CD4-positive, alpha-beta T cell (primary cell): ENCODE measurements around the gene ABCG8. TPM values are rescaled to one million over a fixed set of nuclear protein-coding genes. Genes with fewer than 3 reads are reported as not detected.

Experiments
- ATAC-seq: fragments of 200-7000 bp; cut with Tn5 transposase; one replicate; pipeline ENCODE4 v1.10.0; 2022; ENCODE audit warnings: mild to moderate bottlenecking; ENCODE audit not compliant: poor library complexity
- CTCF ChIA-PET: fragments of 350-600 bp; sonication (Branson Sonifier 250); formaldehyde crosslinking; loops from one replicate; lab custom pipeline; 2021; ENCODE audit warnings: antibody characterized with exemption, inconsistent platforms; lab: Charles Lee
- POLR2A ChIA-PET: fragments of 350-600 bp; sonication (Branson Sonifier 250); formaldehyde crosslinking; loops from one replicate; lab custom pipeline; 2021; ENCODE audit warnings: antibody characterized with exemption, inconsistent platforms; lab: Charles Lee
- DNase-seq, 14 experiments: peaks; one replicate each; pipeline ENCODE4 v3.0.0-alpha.2; 2013 to 2020; ENCODE audit warnings: mixed read lengths in 2 of 14
- H3K27ac ChIP-seq, 2 donors: one replicate each; pipeline versions ENCODE4 v1.5.1 to v1.7.0; 2013; ENCODE audit warnings: low read length in 2 of 2, low read depth in 1 of 2, mild to moderate bottlenecking in 1 of 2
- H3K27me3 ChIP-seq, 2 experiments: 1 replicate in 1 of 2; 2 replicates in 1 of 2; pipeline versions ENCODE4 v1.6.1 to v1.7.0; 2013; ENCODE audit warnings: low read length in 2 of 2, control low read depth in 1 of 2, mild to moderate bottlenecking in 1 of 2, moderate library complexity in 1 of 2; ENCODE audit not compliant: insufficient read depth in 2 of 2, control insufficient read depth in 1 of 2
- H3K36me3 ChIP-seq: one replicate; pipeline ENCODE4 v1.6.1; 2013; ENCODE audit warnings: low read length, control low read depth; ENCODE audit not compliant: insufficient read depth
- H3K4me1 ChIP-seq: one replicate; pipeline ENCODE4 v1.6.1; 2013; ENCODE audit warnings: low read length, control low read depth; ENCODE audit not compliant: insufficient read depth
- H3K4me3 ChIP-seq: one replicate; pipeline ENCODE4 v1.5.1; 2013; ENCODE audit warnings: mild to moderate bottlenecking, low read length, moderate library complexity
- H3K9me3 ChIP-seq, 2 experiments: 1 replicate in 1 of 2; 2 replicates in 1 of 2; pipeline versions ENCODE4 v1.6.1 to v1.7.0; 2013; ENCODE audit warnings: low read length in 2 of 2, mild to moderate bottlenecking in 2 of 2, control low read depth in 1 of 2, moderate library complexity in 1 of 2; ENCODE audit not compliant: control insufficient read depth in 1 of 2, insufficient read depth in 1 of 2
- H3K27ac Mint-ChIP-seq: one replicate; pipeline ENCODE4 v1.8.0; 2020; ENCODE audit warnings: mixed read lengths
- H3K27me3 Mint-ChIP-seq: one replicate; pipeline ENCODE4 v1.8.0; 2021; ENCODE audit warnings: mixed read lengths
- H3K36me3 Mint-ChIP-seq: one replicate; pipeline ENCODE4 v1.8.0; 2021; ENCODE audit warnings: low read depth, mixed read lengths
- H3K4me1 Mint-ChIP-seq: one replicate; pipeline ENCODE4 v1.8.0; 2021; ENCODE audit warnings: low read depth, mixed read lengths
- H3K4me3 Mint-ChIP-seq: one replicate; pipeline ENCODE4 v1.8.0; 2020; ENCODE audit warnings: mild to moderate bottlenecking, mixed read lengths
- H3K9me3 Mint-ChIP-seq: one replicate; pipeline ENCODE4 v1.8.0; 2020; ENCODE audit warnings: mixed read lengths
- CTCF ChIP-seq: fragments of 200-600 bp; IDR thresholded peaks from one replicate; pipeline ENCODE4 v1.8.0; 2022; ENCODE audit warnings: antibody characterized with exemption, mild to moderate bottlenecking
- intact Hi-C, 2 experiments: fragments of 100-400 bp; cut with DNase I in 1 of 2; cut with micrococcal nuclease in 1 of 2; formaldehyde crosslinking; loops; one replicate each; pipeline versions ENCODE4 v1.15.1 to v1.9.0; 2023 to 2025; cut with DNase I, micrococcal nuclease
- total RNA-seq, 174 experiments: library from RNA in 2 of 174; stranded (reverse) in 2 of 174; gene quantifications; one replicate each; pipeline ENCODE4 v1.2.3 and lab custom pipeline; 2021 to 2026

The ABCG8 gene
- total RNA-seq, 2 experiments from 2014 or later = not detected

GRCh38 chr2:43824951-43825493, 13.7 kb upstream of the ABCG8 start:
- intact Hi-C loops = no loop called here

GRCh38 chr2:43825841-43826240, 12.9 kb upstream of the ABCG8 start:
- intact Hi-C loops = no loop called here
- no peaks in the 10 kb centered on the region for H3K9me3 ChIP-seq
- no peaks in the 10 kb centered on the region for H3K4me1 Mint-ChIP-seq
- ATAC-seq (no peak), DNase-seq (no peak)
- CTCF ChIA-PET = no interaction called here
- POLR2A ChIA-PET = no interaction called here
- H3K27ac ChIP-seq = no peak overlapping the region
- no peak overlapping the region for H3K4me3 Mint-ChIP-seq
- peaks cover 8 to 30% of the 10 kb centered on the region in 2 experiments for H3K27me3 ChIP-seq
- no peaks in the 10 kb centered on the region for H3K4me1 ChIP-seq
- H3K36me3 Mint-ChIP-seq = no peaks in the 10 kb centered on the region
- H3K4me3 ChIP-seq = no peak overlapping the region
- TF ChIP-seq CTCF = no peak
- peaks cover 55% of the 10 kb centered on the region for H3K27me3 Mint-ChIP-seq
- no peaks in the 10 kb centered on the region for H3K36me3 ChIP-seq
- H3K27ac Mint-ChIP-seq = no peak overlapping the region
- no peaks in the 10 kb centered on the region for H3K9me3 Mint-ChIP-seq

More at GRCh38 chr2:43824951-43825493, 13.7 kb upstream of the ABCG8 start:
- Mint-ChIP-seq H3K27me3 (peaks cover 49% of the 10 kb centered on the region), H3K4me3 (no peak overlapping the region), H3K9me3 (no peaks in the 10 kb centered on the region), H3K36me3 (no peaks in the 10 kb centered on the region), H3K4me1 (no peaks in the 10 kb centered on the region), H3K27ac (no peak overlapping the region)
- Histone ChIP-seq H3K4me3 (no peak overlapping the region), H3K4me1 (no peaks in the 10 kb centered on the region), H3K27ac (no peak overlapping the region), H3K36me3 (no peaks in the 10 kb centered on the region), H3K27me3 (peaks cover 5 to 23% of the 10 kb centered on the region in 2 experiments), H3K9me3 (no peaks in the 10 kb centered on the region)
- no peak for DNase-seq
- ATAC-seq = no peak
- ChIA-PET CTCF (no interaction called here), POLR2A (no interaction called here)
- no peak for TF ChIP-seq CTCF

- intact Hi-C loops = no loop called here
- Histone ChIP-seq H3K36me3 (no peaks in the 10 kb centered on the region), H3K4me1 (peaks cover 2% of the 10 kb centered on the region), H3K9me3 (no peaks in the 10 kb centered on the region), H3K4me3 (no peak overlapping the region), H3K27ac (no peak overlapping the region), H3K27me3 (peaks cover 10 to 30% of the 10 kb centered on the region in 2 experiments)
- H3K27ac Mint-ChIP-seq = no peak overlapping the region
- TF ChIP-seq CTCF = no peak
- H3K4me3 Mint-ChIP-seq = no peak overlapping the region
- H3K9me3 Mint-ChIP-seq = no peaks in the 10 kb centered on the region
- ChIA-PET CTCF (no interaction called here), POLR2A (no interaction called here)
- peaks cover 56% of the 10 kb centered on the region for H3K27me3 Mint-ChIP-seq
- DNase-seq = no peak
- ATAC-seq = no peak
- no peaks in the 10 kb centered on the region for H3K36me3 Mint-ChIP-seq
- H3K4me1 Mint-ChIP-seq = no peaks in the 10 kb centered on the region
Measured at GRCh38 chr2:43826305-43827250, 12.2 kb upstream of the ABCG8 start.
